GM06990 (cell line): ENCODE results near the gene EPS8L2.

Source experiments
- DNase-seq: peaks from one replicate; pipeline ENCODE4 v3.0.0-alpha.2; 2011; ENCODE audit not compliant: insufficient read length; ENCODE audit errors: extremely low read depth
- H3K27me3 ChIP-seq: replicated peaks from 2 replicates; pipeline ENCODE4 v1.6.0; 2011; ENCODE audit warnings: low read length; ENCODE audit not compliant: control insufficient read depth, insufficient read depth
- H3K36me3 ChIP-seq: 2 replicates; pipeline ENCODE4 v1.5.1; 2011; ENCODE audit warnings: low read length; ENCODE audit not compliant: control insufficient read depth, insufficient read depth
- H3K4me3 ChIP-seq: replicated peaks from 2 replicates; pipeline ENCODE4 v1.5.1; 2011; ENCODE audit warnings: low read depth, mild to moderate bottlenecking, control low read depth, low read length
- CTCF ChIP-seq: IDR thresholded peaks from 2 replicates; pipeline ENCODE4 v1.5.1; 2011; ENCODE audit warnings: low read length, control low read depth, mild to moderate bottlenecking, inconsistent platforms; ENCODE audit not compliant: insufficient read depth, poor library complexity, severe bottlenecking

The EPS8L2 gene

DNA sequence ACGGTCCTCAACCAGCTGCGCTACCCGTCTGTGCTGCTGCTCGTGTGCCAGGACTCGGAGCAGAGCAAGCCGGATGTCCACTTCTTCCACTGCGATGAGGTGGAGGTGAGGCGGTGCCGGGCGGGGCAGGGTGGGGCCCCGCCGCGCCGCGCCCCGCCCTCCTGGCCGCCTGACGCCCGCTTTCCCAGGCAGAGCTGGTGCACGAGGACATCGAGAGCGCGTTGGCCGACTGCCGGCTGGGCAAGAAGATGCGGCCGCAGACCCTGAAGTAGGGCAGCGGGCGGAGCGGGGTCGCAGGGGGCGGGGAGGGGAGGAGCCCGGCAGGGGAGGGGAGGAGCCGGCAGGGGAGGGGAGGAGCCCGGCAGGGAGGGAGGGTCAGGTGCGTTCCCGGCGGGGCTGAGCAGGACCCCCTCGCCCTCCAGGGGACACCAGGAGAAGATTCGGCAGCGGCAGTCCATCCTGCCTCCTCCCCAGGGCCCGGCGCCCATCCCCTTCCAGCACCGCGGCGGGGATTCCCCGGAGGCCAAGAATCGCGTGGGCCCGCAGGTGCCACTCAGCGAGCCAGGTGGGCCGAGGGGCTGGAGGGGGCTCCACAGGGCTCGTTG, 14.7 kb downstream of the EPS8L2 start:
- Histone ChIP-seq H3K27me3 (no peaks in the 10 kb centered on the region; the same call in 1 of the 2 replicates), H3K4me3 (peak overlapping the region; percentile 37), H3K36me3 (no peaks in the 10 kb centered on the region)
- no peak for DNase-seq
- no peak for TF ChIP-seq CTCF

DNA sequence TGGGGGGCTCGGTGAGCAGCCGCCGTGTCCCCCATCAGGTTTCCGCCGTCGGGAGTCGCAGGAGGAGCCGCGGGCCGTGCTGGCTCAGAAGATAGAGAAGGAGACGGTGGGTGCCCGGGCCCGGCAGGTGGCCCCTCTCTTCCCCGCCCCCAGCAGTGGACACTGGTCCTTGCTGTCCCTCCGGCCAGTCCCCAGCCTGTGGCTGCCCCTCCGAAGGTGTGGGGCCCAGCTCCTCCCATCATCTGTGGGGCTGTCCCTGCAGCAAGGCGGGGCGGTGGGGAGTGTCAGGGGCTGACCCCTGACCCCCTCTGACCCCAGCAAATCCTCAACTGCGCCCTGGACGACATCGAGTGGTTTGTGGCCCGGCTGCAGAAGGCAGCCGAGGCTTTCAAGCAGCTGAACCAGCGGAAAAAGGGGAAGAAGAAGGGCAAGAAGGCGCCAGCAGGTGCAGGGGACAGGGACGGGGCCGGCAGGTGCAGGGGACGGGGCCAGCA, 15.3 kb downstream of the EPS8L2 start:
- DNase-seq, result no peak
- Histone ChIP-seq H3K27me3 (no peaks in the 10 kb centered on the region; the same call in 1 of the 2 replicates), H3K36me3 (no peaks in the 10 kb centered on the region), H3K4me3 (peak overlapping the region; percentile 37; the same call in 1 of the 2 replicates)
- TF ChIP-seq CTCF, result no peak

DNA sequence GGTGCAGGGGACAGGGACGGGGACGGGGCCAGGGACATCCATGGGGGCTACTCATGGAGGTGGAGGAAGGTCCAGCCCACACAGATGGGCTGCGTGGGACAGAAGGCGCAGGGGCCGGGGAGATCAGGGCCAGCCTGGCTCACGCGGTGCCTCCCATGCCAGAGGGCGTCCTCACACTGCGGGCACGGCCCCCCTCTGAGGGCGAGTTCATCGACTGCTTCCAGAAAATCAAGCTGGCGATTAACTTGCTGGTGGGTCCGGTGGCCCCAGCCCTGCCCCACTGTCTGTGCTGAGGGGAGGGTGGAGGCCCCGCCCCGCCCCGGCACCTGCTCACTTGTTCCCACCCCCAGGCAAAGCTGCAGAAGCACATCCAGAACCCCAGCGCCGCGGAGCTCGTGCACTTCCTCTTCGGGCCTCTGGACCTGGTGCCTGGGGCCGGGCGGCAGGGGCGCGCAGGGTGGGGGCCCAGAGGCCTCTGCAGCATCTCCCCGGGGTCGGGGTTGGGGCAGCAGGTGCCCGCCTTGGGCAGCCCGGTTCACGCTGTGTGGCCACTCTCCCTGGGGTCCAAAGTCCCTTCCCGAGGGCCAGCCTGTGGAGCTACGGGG, 15.8 kb downstream of the EPS8L2 start:
- DNase-seq, result no peak
- H3K4me3 ChIP-seq, result no peak overlapping the region
- no peak for TF ChIP-seq CTCF
- no peaks in the 10 kb centered on the region; the same call in 1 of the 2 replicates for H3K27me3 ChIP-seq
- H3K36me3 ChIP-seq, result no peaks in the 10 kb centered on the region

DNA sequence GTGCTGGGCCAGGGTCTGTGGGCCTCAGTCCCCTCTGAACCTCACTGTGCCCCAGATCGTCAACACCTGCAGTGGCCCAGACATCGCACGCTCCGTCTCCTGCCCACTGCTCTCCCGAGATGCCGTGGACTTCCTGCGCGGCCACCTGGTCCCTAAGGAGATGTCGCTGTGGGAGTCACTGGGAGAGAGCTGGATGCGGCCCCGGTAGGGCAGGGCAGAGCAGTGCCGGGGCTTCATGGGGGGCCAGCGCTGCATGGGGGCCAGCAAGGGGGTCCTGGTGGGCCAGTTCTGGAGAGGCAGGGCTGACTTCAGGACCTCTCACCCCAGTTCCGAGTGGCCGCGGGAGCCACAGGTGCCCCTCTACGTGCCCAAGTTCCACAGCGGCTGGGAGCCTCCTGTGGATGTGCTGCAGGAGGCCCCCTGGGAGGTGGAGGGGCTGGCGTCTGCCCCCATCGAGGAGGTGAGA, 16.3 kb downstream of the EPS8L2 start:
- no peak overlapping the region for H3K4me3 ChIP-seq
- no peaks in the 10 kb centered on the region for H3K36me3 ChIP-seq
- no peak for DNase-seq
- no peaks in the 10 kb centered on the region; the same call in 1 of the 2 replicates for H3K27me3 ChIP-seq
- TF ChIP-seq CTCF, result no peak

- no peak overlapping the region for H3K4me3 ChIP-seq
- no peaks in the 10 kb centered on the region for H3K36me3 ChIP-seq
- no peak for DNase-seq
- H3K27me3 ChIP-seq, result no peaks in the 10 kb centered on the region; the same call in 1 of the 2 replicates
- peak; percentile 57 for TF ChIP-seq CTCF
Observed at GRCh38 chr11:723120-723883, 17.3 kb downstream of the EPS8L2 start.
